Central memory CD4-positive, alpha-beta T cell (primary cell): Measurements from ENCODE around the gene ADORA1.

Experiments
- DNase-seq: peaks from one replicate; pipeline ENCODE4 v3.0.0; 2022

ADORA1 gene

DNA sequence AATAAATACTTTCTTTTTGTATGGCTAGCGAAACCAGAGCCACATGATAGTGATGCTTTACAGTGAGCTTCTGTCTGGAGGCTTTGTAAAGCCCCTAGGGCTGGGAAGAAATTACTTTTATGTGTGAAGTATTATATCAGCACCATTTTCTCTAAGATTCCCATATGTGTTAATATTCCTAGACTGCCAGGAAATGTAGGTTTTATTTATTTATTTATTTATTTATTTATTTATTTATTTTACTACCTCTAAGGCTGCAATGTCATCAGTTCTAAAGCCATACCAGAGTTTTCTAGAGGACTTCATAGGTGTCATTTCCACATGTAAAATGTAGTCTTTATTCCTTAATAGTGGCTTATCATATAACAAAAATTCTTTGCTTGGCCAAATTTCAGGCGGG lies 63.4 kb downstream of the ADORA1 start:
- DNase-seq = no peak

DNA sequence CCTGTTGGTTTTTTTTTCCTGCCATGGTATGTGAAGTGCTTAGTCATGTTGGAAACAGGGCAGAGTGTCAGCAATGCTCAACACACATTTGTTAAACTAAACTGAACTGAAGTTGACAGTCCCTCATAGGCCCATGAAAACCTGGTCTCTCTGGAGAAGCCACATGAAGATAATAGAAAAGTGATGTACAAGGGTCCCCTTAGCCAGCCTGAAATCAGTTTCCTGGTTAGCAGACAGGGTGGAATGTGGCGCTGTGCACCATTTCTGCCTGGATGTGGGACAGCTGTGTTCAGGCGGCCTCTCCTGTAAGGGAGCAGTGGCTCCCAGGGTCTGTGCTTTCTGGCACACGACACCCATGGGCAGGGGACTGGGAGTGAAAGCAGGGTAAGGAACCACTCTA lies 68.8 kb downstream of the ADORA1 start:
- DNase-seq = no peak

DNA sequence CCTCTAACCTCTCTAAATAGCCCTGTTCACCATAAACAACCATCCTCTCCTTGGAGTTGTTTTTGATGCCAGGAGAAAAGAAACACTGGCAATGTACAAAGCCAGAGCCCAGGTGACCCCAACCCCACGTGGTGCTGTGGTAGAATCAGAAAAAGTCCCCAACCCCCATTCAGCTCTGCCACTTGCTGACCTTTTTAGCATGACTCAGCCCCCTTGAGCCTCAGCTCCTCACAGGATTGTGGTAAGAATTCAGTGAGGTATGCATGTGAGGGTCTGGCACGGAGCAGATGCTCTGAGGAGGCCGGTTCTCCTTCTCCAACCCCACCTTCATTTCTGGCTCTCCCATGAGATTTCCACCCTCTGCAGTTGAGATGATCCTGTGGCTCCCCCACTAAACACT lies 70.1 kb downstream of the ADORA1 start:
- DNase-seq = no peak

DNA sequence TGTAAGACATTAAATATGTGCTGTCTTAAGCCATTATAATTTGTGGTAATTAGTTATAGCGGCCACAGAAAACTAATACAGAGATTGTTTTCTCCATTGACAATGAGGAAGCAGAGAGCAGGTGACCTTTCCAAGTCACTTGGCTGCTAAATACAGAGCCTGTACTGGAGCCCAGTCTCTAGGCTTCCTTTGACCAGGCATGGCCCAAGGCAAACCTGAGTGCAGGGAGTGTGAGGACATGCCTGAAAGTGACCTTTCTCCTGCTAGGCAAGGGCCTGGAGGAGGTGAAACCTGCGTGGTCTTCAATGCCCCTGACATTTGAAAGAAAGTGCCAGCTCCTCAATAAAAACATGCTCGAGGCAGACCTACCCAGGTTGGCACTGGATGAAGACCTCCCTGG lies 71.5 kb downstream of the ADORA1 start:
- no peak for DNase-seq

DNA sequence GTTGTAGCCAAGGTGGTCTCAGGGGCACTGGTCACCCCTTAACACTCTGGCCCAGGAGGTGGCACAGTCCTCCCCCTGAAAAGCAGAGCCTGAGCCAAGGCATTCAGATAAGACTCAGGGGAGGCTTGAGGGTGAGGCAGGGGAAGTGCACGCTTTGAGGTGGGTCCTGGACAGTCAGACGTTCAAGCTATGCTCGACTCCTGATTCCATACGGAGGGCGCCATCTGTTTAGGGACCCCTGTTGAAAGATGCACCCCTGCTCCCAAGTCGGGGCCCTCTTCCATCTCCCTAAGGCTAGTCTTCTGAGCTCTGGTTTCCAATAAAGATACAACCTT lies 71.9 kb downstream of the ADORA1 start:
- DNase-seq = no peak

DNA sequence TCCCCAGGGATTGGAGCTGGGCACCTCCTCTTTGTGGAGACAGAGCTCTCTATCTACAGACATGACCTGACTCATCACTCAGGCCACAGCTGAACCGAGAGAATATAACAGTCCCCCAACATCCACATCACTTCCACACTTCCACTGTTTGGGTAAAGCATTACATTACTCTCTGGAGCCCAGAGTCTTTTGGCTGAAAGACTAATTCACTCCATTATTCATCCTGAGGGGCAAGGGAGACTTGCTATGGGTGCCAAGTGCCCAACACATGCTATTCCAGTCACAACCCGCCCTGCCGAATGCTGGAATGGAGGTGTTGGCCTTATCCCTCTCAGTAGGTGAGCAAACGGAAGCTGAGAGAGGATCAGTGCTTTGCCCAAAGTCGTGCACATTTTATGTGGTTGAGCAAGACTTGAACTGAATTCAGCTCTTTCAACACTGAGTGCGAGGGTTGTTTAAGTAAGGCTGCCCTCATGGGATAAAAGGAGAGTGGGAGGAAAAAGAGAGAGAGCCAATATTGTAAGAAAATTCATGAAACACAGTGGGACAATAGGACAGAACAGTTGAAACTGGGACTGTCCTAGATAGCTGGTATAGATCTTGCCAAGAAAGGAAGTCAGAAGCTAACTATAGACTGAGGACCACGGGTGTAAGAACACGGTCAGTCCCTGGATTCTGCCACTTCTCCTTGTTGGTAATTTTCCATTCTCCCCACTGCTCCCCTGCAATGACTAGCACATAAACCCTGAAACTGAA lies 72.5 kb downstream of the ADORA1 start:
- no peak for DNase-seq

DNA sequence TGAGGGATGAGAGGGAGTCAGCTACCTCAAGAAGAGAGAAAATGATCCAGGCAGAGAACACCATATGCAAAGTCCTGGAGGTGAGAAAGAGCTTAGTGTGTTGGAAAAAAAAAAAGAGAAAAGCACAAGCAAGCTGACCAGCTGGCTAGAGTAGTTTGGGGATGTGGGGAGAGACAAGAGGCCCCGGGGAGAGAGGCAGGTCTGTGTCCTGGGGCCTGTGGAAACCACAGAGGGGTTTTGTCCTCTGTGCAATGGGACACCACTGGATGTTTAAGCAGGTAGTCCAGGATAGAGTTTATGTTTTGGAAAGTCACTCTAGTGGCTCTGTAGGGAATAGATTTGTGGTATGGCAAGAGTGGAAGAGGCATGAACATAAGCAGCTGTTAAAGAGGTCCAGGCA lies 73.4 kb downstream of the ADORA1 start:
- DNase-seq = no peak

DNA sequence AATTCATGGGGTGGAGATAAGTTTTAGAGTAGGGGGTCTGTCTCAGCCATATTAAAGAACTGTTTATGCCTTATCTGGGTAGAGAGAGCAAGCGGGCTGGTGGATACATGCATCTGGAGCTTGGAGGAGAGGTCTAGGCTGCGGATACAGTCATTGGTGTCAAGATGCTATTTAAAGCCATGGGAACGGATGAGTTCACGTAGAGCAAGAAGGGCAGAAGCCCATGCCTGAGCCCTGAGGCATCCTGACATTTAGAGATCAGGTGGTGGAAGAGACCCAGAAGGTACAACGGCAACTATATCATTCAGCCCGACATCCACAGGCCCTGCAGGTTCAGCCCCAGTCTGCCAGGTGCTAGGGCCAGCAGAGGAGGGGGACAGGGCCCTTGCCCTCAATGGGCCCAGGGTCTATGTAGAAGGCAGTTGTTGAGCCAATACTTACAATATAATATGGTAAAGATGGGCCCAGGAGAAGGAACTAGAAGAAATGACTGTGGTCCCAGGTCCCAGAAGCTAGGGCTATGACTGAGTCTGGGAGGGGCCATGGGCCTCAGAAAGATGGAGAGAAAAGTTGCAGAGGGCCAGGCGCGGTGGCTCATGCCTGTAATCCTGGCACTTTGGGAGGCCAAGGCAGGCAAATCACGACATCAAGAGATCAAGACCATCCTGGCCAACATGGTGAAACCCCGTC lies 74.1 kb downstream of the ADORA1 start:
- no peak for DNase-seq

DNA sequence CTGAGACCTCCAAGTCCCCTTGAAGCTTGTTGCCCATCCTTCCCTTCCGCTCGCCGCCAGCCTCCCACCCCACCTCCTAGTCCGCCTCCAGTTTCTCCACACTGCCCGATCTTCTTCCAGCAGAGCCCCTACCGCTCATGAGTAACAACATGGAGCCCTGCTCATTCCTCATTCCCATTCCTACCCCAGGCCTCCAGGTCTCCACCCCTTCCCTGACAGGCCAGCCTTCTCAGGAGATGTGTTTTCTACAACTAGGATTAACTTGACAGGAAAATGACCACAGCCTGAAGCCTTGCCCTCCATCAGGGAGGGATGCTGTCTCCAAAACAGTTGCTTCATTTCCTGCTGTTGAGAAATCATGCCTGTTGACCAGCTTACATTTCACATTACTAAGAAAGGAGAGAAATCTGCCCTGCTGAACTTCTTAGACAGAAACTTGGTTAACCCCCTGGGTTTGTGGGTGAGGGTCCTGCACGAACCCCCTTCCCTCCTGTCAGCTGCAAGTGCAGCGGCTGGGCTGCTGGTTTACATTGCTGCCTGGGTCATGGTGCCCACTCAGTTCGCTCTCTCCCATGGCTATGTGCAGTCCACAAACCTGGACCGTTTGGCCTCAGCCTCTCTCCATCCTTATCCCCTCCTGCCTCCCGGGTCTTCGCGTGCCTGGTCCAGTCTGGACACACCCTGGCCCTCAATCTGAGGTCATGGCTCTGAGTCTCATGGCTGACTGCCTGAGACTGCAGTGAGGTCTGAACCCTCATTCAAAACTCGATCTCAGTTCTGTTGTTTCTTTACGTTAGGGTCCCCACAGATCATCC lies 75.1 kb downstream of the ADORA1 start:
- DNase-seq = no peak

DNA sequence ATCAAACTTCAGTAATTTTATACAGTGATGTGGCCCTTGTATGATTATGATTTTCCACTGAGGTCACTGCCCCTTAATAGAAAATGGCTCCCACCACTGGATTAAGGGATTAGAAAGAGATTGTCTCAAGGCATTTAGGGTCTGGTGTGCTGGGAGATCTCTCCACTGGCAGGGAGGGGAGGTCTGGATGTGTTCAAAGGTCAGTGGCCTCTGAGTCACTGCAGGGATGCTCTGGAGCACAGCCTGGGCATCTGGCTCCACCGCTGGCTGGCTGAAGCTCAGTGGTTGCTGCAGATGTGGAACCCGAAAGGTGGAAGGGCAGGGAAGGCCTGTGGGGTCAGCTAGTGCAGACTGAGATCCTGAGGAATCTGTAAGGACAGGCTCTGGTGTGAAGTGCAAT lies 77.2 kb downstream of the ADORA1 start:
- DNase-seq = no peak

DNA sequence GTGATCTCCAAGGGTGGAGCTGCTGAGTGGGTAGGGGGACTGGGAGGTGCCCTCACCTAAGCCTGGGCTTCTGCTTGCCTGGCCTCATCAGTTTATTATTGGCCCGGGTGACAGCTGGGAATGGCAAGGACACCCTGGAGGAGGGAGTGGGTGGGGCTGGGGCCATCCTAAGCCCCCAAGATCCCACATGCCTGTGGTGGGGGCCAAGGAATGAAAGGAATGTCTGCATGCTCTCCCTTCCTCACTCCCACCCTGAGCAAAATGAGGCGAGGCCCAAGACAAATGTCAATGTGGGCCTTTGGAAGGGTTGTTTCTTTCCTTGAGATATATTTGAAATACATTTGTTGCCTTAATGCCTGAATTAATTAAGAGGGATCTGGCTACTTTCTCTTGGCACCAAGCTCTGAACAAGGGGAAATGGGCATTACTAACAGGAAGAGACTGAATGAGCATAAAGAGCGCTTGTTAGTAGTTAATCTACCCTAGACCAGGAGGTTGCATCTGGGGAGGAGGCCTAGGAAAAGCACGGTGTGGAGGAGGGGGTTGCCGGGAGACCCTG lies 78.7 kb downstream of the ADORA1 start:
- no peak for DNase-seq

DNA sequence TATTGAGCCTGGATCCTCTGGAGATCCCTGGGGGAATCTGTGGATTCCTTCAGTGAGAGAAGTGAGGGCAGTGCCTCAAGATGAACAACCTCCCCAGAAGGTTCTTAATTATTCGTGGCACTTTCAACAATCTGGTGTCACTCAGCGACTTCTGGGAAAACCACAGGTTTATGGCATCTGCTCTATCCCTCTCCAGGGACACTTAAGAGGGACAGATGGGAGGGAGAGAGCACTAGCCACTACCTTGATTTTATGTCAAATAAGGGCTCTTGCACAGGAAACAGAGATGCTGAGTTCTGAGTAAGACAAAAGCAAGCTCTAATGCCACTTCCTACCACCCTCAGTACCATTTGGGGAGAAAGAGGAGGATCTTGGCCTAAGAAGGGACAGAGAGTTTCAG lies 80.2 kb downstream of the ADORA1 start:
- no peak for DNase-seq

DNA sequence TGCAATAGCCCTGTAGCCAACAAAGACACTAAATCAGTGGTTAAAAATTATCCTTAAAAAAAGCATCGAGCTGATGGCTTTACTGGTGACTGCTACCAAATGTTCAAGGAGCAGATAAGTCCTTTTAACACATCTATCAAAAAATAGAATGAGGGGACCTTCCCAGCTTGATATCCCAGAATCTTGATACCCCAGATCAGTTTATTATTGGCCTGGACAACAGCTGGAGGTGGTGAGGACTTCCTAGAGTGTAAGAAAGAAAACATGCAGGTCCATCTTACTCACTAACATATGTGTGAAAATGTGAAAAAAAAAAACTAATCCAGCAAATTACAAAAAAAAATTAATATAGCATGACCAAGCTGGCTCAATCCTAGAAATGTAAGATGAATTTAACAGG lies 80.7 kb downstream of the ADORA1 start:
- DNase-seq = no peak

DNA sequence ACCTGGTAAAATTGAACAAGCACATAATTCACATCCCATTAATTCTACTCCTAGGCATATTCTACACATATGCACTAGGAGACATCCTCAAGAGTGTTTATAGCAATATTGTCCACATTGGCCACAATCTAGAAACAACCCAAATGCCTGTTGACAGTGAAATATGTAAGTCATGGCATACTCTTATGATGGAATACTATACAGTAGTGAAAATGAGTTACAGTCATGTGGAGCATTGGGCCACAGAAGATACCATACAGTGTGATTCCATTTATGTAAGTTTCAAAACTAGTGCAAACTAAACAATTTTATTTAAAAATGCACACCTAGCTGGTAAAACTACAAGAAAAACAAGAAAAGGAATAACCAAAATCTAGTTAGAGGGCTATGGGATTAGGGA lies 82.8 kb downstream of the ADORA1 start:
- DNase-seq = no peak

DNA sequence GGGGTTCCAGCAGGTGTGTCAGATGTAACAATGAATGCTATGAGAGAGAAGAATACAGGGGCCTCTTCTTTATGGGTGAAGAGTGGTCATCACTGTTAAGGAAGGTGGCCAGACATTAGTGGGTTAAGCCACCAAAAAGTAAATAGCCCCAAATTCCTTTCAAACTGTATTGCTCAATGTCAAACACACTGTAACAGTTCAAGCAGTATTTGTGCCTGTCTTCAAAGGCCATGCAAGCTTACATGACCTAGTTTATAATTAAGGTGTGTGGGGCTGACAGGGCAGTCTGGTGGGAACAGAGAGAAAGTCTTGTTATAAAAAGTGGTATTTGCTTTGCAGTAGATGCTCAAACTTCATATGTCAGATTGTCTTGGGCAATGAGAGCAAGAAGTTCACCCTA lies 83.5 kb downstream of the ADORA1 start:
- no peak for DNase-seq

DNA sequence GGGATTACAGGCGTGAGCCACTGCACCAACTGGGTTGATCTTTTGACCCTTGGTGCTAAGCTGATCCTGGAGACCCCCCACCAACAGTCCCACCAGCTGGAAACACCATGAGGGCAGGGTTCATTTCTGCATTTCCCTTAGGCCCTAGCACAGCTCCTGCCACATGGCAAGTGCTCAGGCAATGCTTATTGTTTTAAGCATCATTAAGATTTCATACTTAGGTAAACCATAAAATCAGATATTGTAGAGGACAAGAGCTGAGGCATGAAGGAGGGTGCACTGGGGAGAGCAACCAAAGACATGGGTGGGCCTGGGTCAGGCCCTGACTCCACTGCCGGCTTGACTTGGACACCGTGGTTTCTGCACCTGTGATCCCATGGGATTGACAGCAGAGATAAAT lies 84.3 kb downstream of the ADORA1 start:
- DNase-seq = no peak

DNA sequence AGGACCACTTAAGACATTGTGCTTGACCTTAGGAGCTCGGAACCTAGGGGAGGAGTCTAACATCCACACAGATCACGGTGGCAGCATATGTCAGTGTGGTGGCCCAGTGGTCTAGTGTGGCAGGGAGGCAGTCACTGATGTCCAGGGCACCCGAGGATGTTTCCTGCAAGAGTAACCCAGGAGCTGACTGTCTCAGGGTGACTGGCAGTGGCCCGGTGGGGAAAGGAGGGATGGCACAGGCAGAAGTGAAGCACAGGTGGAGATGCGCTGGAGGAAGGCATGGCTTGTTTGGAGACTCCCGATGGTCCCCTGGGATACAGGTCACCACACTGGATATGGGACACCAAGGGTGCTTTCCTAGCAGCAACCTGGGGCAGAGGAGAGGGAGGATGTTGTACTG lies 85.6 kb downstream of the ADORA1 start:
- no peak for DNase-seq

DNA sequence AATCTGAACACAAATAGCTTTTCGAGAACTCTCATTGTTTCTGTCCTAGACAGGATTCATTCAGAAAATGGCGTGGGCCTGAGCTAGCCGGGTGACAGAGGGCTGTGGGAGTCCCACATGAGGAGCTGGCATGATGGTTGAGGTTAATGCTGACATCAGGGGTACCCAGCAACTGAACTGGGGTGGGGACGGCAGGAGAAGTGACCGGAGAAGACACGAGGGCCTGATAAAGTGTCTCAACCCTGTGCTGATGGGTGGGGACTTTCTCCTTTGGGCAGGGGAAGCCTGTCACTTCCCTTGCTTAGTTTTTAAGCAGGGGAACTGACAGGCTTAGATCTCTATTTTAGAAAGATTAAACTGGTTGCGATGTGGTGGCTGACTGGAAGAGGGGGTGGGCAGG lies 87.3 kb downstream of the ADORA1 start:
- no peak for DNase-seq

DNA sequence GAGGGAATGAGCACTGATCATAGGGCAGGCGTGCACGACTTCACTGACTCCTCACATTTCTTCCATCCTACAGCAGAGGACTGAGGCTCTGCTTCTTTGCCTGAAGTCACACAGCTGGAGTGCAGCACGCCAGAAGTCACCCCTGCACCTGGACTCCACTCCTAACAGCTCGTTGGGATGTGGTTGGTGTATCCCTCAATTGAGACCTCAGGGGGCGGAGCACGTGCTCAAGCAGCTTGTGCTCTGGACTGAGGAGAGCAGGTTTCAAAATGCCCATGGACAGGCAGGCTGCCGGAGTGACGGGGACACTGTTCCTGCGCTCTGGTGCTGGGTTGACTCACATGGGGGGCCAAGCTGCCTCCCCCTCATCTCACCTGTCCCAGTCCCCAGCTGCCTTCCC lies 88.0 kb downstream of the ADORA1 start:
- DNase-seq = no peak

DNA sequence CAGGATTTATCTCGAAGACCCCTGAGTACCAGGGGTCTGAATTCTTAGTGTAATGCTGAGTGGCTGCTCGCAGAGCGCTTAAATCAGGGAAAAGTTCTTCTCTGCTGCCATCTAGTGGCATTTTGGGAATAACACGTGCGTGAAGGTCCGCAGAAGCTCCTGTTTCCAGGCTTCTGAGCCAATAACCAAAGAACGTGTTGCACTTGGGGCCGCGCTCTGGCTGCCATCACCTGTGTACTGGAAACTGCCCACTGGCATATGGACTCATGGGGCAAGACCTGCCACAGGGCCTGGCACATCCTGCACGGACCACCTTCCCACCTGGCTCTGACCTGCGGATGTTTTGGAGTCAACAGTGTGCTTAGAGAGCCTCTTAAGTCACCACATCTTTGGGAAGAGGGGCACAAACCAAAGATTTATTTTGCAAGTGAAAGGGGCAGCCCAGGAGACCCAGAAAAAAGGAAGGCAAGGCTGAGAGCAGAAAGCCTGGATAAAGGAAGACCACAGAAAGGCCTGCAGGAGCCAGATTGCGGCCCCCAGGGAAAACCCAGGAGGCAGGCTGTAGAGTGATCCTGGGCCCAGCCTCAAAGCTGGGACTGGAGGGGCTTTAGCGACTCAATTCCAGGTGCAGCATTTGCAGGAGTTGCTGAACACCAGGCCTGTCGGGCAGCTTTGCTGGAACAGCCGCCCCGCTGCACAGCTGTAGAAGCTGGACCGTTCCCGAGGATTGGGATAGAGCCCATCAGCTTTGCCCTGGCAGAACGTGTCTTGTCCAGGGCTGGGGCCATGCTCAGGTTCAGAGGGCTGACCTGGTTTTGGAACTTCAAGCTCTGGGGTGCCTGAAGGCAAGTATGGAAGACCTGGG lies 89.0 kb downstream of the ADORA1 start:
- peak; percentile 39 for DNase-seq
